ENCODE results near the gene RALGAPA2. TPM values are rescaled to one million over a fixed set of nuclear protein-coding genes. Genes with fewer than 3 reads are reported as not detected.

The RALGAPA2 gene
- total RNA-seq, 1 experiment from 2014 or later, result 10.8 TPM

DNA sequence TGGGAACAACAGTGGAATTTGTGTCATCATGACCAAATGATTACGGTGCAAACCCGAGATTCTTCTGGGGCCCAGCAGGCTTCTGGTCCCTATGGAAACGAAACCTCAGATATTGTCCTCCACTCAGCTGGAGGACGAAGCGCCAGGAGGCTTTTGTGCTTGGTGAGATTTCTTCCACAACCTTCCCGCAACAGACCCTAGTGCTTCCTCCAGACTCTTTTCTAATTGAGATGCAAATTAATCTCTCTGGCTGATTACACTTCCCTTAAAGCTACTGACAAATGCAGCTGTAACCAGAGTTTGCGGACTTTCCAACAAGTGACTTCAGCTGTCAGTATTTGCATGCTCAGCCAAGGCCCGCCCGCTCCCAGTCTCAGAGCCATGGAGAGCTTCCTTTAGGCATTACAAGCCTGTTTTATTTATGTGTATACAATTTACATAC, 248.5 kb downstream of the RALGAPA2 start:
- intact Hi-C loops (cut with micrococcal nuclease), result no loop called here
- Histone ChIP-seq H3K9me3 (ENCODE audit: control insufficient read depth in 1 of 2, insufficient read depth in 1 of 2, low read depth in 1 of 2, low read length in 2 of 2) (no peaks in the 10 kb centered on the region), H3K79me2 (ENCODE audit: insufficient read depth, low read length) (no peaks in the 10 kb centered on the region), H3K4me3 (replicated peaks in 1 of 2; ENCODE audit: low read depth in 1 of 2, low read length in 2 of 2) (no peak overlapping the region), H4K20me1 (ENCODE audit: insufficient read depth) (no peaks in the 10 kb centered on the region), H3K27ac (ENCODE audit: low read depth, low read length) (no peak overlapping the region), H3K9me2 (ENCODE audit: insufficient read depth) (no peaks in the 10 kb centered on the region), H3K36me3 (ENCODE audit: control insufficient read depth in 1 of 2, insufficient read depth in 2 of 2, low read length in 2 of 2) (no peaks in the 10 kb centered on the region), H3K4me2 (ENCODE audit: low read length) (no peak overlapping the region), H2AFZ (ENCODE audit: low read depth, low read length, poor library complexity, severe bottlenecking) (no peak overlapping the region), H3K9ac (ENCODE audit: low read length) (no peak overlapping the region), H3K27me3 (ENCODE audit: insufficient read depth, low read length) (no peaks in the 10 kb centered on the region), H3K4me1 (ENCODE audit: control insufficient read depth in 1 of 2, insufficient read depth in 2 of 2, low read length in 2 of 2) (no peaks in the 10 kb centered on the region)
- POLR2A ChIA-PET, result no interaction called here
- RAD21 ChIA-PET (ENCODE audit: low non-redundant PET in 1 of 2, low total read pairs in 2 of 2, uncharacterized antibody in 2 of 2, unreplicated experiment in 2 of 2), result no interaction called here
- CTCF ChIA-PET, result no interaction called here
- no peak for DNase-seq (ENCODE audit: low read depth, low spot score)
- BruUV-seq (replicated peaks), result no TSS peak
- TF ChIP-seq CBX3 (IDR thresholded peaks at IDR 0.05; ENCODE audit: low read depth), result no peak
- TF ChIP-seq, protein P1, sequence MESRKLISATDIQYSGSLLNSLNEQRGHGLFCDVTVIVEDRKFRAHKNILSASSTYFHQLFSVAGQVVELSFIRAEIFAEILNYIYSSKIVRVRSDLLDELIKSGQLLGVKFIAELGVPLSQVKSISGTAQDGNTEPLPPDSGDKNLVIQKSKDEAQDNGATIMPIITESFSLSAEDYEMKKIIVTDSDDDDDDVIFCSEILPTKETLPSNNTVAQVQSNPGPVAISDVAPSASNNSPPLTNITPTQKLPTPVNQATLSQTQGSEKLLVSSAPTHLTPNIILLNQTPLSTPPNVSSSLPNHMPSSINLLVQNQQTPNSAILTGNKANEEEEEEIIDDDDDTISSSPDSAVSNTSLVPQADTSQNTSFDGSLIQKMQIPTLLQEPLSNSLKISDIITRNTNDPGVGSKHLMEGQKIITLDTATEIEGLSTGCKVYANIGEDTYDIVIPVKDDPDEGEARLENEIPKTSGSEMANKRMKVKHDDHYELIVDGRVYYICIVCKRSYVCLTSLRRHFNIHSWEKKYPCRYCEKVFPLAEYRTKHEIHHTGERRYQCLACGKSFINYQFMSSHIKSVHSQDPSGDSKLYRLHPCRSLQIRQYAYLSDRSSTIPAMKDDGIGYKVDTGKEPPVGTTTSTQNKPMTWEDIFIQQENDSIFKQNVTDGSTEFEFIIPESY (IDR thresholded peaks at IDR 0.05; ENCODE audit: extremely low read depth, insufficient replicate concordance, low read length), result no peak
- TF ChIP-seq POLR2A (IDR thresholded peaks at IDR 0.05; ENCODE audit: borderline replicate concordance, extremely low read depth, insufficient read depth, insufficient read length), result no peak
- TF ChIP-seq SRF (IDR thresholded peaks at IDR 0.05; ENCODE audit: low read depth), result no peak
- TF ChIP-seq ZNF274 (IDR thresholded peaks at IDR 0.05; ENCODE audit: low read depth, low read length), result no peak
- no peak for TF ChIP-seq SP1 (IDR thresholded peaks at IDR 0.05; ENCODE audit: low read depth)
- TF ChIP-seq ELF1 (IDR thresholded peaks at IDR 0.05; ENCODE audit: borderline replicate concordance, low read depth), result no peak
- no peak for TF ChIP-seq EGR1 (IDR thresholded peaks at IDR 0.05; ENCODE audit: low read depth)
- ATAC-seq, result no peak

DNA sequence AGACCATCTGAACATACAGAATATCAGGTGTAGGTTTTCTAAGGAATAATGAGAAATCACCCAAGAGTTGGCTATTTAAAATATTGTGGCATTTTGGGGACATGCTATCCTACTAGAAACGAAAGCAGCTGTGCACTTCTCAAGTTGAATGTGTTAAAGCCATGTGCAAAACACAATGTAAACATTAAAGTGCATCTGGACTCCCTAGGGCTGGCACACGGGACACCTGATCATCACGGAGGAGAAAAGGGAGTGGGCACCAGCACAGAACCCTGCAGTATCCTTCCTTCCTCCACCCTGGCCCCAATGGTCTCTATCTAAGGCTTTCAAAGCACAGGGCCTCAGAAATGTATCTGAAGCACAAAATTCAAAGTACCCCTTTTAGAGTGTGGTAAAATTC, 250.3 kb downstream of the RALGAPA2 start:
- Histone ChIP-seq H2AFZ (ENCODE audit: low read depth, low read length, poor library complexity, severe bottlenecking) (no peak overlapping the region), H3K9me3 (ENCODE audit: control insufficient read depth in 1 of 2, insufficient read depth in 1 of 2, low read depth in 1 of 2, low read length in 2 of 2) (no peaks in the 10 kb centered on the region), H3K27ac (ENCODE audit: low read depth, low read length) (no peak overlapping the region), H3K9ac (ENCODE audit: low read length) (no peak overlapping the region), H3K4me3 (replicated peaks in 1 of 2; ENCODE audit: low read depth in 1 of 2, low read length in 2 of 2) (no peak overlapping the region), H3K79me2 (ENCODE audit: insufficient read depth, low read length) (no peaks in the 10 kb centered on the region), H3K27me3 (ENCODE audit: insufficient read depth, low read length) (no peaks in the 10 kb centered on the region), H3K4me1 (ENCODE audit: control insufficient read depth in 1 of 2, insufficient read depth in 2 of 2, low read length in 2 of 2) (peaks cover 0 to 6% of the 10 kb centered on the region in 2 experiments; a peak in 1 of 4 replicates), H4K20me1 (ENCODE audit: insufficient read depth) (no peaks in the 10 kb centered on the region), H3K4me2 (ENCODE audit: low read length) (no peak overlapping the region), H3K9me2 (ENCODE audit: insufficient read depth) (no peaks in the 10 kb centered on the region), H3K36me3 (ENCODE audit: control insufficient read depth in 1 of 2, insufficient read depth in 2 of 2, low read length in 2 of 2) (no peaks in the 10 kb centered on the region)
- DNase-seq (ENCODE audit: low read depth, low spot score), result no peak
- POLR2A ChIA-PET, result no interaction called here
- intact Hi-C loops (cut with micrococcal nuclease), result no loop called here
- BruUV-seq (replicated peaks), result no TSS peak
- CTCF ChIA-PET, result no interaction called here
- RAD21 ChIA-PET (ENCODE audit: low non-redundant PET in 1 of 2, low total read pairs in 2 of 2, uncharacterized antibody in 2 of 2, unreplicated experiment in 2 of 2), result no interaction called here
- no peak for ATAC-seq
- no peak for TF ChIP-seq EZH2phosphoT487 (IDR thresholded peaks at IDR 0.05; ENCODE audit: borderline replicate concordance)
- no peak for TF ChIP-seq CBX3 (IDR thresholded peaks at IDR 0.05; ENCODE audit: low read depth)
- no peak for TF ChIP-seq CTCF (IDR thresholded peaks at IDR 0.05 in 2 of 3, conservative IDR thresholded peaks at IDR 0.05 in 1 of 3; ENCODE audit: borderline replicate concordance in 1 of 3, insufficient read depth in 1 of 3, low read depth in 2 of 3, low read length in 2 of 3)
- TF ChIP-seq EZH2 (IDR thresholded peaks at IDR 0.05), result no peak
- no peak for TF ChIP-seq SIN3A (IDR thresholded peaks at IDR 0.05; ENCODE audit: low read depth)
- no peak for TF ChIP-seq POLR2A (IDR thresholded peaks at IDR 0.05; ENCODE audit: borderline replicate concordance, extremely low read depth, insufficient read depth, insufficient read length)
- no peak for TF ChIP-seq ELF1 (IDR thresholded peaks at IDR 0.05; ENCODE audit: borderline replicate concordance, low read depth)
- TF ChIP-seq ZFX (IDR thresholded peaks at IDR 0.05), result no peak
- TF ChIP-seq, protein P2, sequence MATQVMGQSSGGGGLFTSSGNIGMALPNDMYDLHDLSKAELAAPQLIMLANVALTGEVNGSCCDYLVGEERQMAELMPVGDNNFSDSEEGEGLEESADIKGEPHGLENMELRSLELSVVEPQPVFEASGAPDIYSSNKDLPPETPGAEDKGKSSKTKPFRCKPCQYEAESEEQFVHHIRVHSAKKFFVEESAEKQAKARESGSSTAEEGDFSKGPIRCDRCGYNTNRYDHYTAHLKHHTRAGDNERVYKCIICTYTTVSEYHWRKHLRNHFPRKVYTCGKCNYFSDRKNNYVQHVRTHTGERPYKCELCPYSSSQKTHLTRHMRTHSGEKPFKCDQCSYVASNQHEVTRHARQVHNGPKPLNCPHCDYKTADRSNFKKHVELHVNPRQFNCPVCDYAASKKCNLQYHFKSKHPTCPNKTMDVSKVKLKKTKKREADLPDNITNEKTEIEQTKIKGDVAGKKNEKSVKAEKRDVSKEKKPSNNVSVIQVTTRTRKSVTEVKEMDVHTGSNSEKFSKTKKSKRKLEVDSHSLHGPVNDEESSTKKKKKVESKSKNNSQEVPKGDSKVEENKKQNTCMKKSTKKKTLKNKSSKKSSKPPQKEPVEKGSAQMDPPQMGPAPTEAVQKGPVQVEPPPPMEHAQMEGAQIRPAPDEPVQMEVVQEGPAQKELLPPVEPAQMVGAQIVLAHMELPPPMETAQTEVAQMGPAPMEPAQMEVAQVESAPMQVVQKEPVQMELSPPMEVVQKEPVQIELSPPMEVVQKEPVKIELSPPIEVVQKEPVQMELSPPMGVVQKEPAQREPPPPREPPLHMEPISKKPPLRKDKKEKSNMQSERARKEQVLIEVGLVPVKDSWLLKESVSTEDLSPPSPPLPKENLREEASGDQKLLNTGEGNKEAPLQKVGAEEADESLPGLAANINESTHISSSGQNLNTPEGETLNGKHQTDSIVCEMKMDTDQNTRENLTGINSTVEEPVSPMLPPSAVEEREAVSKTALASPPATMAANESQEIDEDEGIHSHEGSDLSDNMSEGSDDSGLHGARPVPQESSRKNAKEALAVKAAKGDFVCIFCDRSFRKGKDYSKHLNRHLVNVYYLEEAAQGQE (IDR thresholded peaks at IDR 0.05; ENCODE audit: low read depth), result no peak
- TF ChIP-seq ZNF274 (IDR thresholded peaks at IDR 0.05; ENCODE audit: low read depth, low read length), result no peak

All from HCT116 (cell line).